ENCODE data around the gene ZBTB16. TPM values are rescaled to one million over a fixed set of nuclear protein-coding genes. Genes with fewer than 3 reads are reported as not detected.

The ZBTB16 gene
- polyA plus RNA-seq, 1 experiment: not detected

DNA sequence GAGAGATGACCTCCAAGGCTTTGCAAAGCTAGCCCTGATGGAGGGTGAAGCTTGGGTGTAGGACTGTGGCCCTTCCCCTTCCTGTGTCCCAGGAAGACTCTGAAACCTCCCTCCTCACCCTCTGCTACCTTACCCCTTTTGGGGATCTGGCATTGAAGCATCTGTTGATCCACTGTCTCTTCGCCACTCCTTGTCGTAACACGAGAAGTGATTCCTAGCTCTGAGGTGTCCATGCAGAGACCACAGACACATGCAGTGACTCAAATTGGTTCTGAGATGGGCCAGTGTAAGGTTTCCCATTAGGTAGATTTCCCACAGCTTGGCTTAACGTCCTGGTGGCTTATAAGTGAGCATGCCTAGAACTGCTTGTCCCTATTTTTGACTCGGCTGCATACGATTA, 101.4 kb downstream of the ZBTB16 start:
- peaks cover 59% of the 10 kb centered on the region for H3K27me3 ChIP-seq (ENCODE audit: control insufficient read depth, insufficient read depth, low read length)
- no peaks in the 10 kb centered on the region for H3K36me3 ChIP-seq (ENCODE audit: control insufficient read depth, insufficient read depth, low read length)
- POLR2A ChIA-PET: no interaction called here
- H3K4me3 ChIP-seq (ENCODE audit: low read depth, low read length): no peak overlapping the region
- DNase-seq (ENCODE audit: low read depth): no peak
- CTCF ChIA-PET: interaction anchor here (1.7 kb wide), 1 partner anchor 14 kb away, joined by 3 read pairs; no protein-coding TSS in a partner anchor
- no peak for TF ChIP-seq CTCF (IDR thresholded peaks at IDR 0.05; ENCODE audit: insufficient read depth, low read depth, low read length)

DNA sequence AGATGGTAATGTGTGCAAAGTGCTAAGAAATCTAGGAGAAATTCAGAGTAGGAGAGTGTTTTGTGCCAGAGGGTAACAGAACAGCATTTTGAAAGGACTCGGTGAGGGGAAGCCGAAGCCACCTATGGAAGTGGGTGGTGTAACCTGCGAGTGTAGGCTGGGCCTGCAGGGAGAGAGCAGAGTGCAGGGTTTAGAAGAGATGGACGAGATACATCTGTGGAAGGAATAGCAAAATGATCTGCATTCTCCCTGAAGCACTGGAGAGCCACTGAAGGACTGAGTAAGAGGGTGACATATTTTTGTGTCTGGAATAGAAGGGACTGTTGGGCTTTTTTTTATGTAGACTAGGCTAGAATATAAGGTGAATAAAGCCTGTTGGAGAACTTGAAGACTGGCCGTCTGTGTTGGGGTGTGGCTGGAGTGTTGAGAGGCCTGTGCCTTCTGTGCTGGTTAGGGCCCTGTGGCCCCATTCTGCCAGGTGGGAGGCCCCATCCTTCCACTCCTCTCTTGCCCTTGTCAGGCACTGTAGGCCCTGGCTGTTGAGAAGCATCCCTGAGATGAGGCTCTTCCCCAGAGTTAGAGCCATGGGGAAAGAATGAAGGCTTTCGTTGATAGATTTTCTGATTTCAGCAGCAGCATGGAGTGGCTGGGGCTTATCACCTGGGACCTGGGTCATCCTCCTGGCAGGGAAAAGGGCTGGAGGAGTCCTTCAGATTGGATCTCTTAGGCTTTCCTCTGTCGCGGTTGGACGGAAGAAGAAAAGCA, 102.2 kb downstream of the ZBTB16 start:
- ChIA-PET POLR2A (no interaction called here), CTCF (interaction anchor here (1.2 kb wide), 2 partner anchors 13 to 35 kb away, joined by 3 to 4 read pairs; no protein-coding TSS in a partner anchor)
- Histone ChIP-seq H3K36me3 (ENCODE audit: control insufficient read depth, insufficient read depth, low read length) (no peaks in the 10 kb centered on the region), H3K27me3 (ENCODE audit: control insufficient read depth, insufficient read depth, low read length) (peaks cover 57% of the 10 kb centered on the region), H3K4me3 (ENCODE audit: low read depth, low read length) (no peak overlapping the region)
- no peak for DNase-seq (ENCODE audit: low read depth)
- TF ChIP-seq CTCF (IDR thresholded peaks at IDR 0.05; ENCODE audit: insufficient read depth, low read depth, low read length): no peak

DNA sequence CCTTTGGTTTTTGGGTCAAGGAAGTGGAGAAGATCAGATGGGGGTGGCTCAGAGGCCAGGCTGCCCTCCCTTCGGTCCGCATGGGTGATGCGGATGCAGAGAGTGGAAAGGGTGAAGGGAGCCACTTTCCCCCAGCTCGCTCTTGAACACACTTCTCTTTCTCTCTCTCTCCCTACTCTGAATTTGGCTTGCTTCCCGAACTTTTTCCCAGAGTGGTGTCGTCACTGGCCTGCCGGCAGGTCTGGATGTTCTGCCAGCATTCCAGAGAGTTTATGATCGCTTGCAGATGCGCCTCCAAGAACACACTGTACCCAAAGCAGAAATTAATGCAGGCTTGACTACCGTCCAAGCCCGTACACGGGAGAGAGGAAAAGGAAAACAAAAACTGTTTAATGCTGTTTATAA, 103.2 kb downstream of the ZBTB16 start:
- ChIA-PET POLR2A (no interaction called here), CTCF (interaction anchor here (0.7 to 1.2 kb wide), 3 partner anchors 14 to 37 kb away, joined by 3 to 4 read pairs (median 4); no protein-coding TSS in a partner anchor)
- Histone ChIP-seq H3K4me3 (ENCODE audit: low read depth, low read length) (no peak overlapping the region), H3K27me3 (ENCODE audit: control insufficient read depth, insufficient read depth, low read length) (peaks cover 50% of the 10 kb centered on the region), H3K36me3 (ENCODE audit: control insufficient read depth, insufficient read depth, low read length) (no peaks in the 10 kb centered on the region)
- TF ChIP-seq CTCF (IDR thresholded peaks at IDR 0.05; ENCODE audit: insufficient read depth, low read depth, low read length): no peak
- DNase-seq (ENCODE audit: low read depth): peak; percentile 92

- H3K27me3 ChIP-seq (ENCODE audit: control insufficient read depth, insufficient read depth, low read length): peaks cover 48% of the 10 kb centered on the region
- DNase-seq (ENCODE audit: low read depth): no peak
- no peak overlapping the region for H3K4me3 ChIP-seq (ENCODE audit: low read depth, low read length)
- H3K36me3 ChIP-seq (ENCODE audit: control insufficient read depth, insufficient read depth, low read length): no peaks in the 10 kb centered on the region
- ChIA-PET CTCF (interaction anchor here (0.7 to 1.2 kb wide), 3 partner anchors 14 to 37 kb away, joined by 3 to 4 read pairs (median 4); no protein-coding TSS in a partner anchor), POLR2A (no interaction called here)
- TF ChIP-seq CTCF (IDR thresholded peaks at IDR 0.05; ENCODE audit: insufficient read depth, low read depth, low read length): no peak
Observed at GRCh38 chr11:114163229-114163631, 103.7 kb downstream of the ZBTB16 start.

DNA sequence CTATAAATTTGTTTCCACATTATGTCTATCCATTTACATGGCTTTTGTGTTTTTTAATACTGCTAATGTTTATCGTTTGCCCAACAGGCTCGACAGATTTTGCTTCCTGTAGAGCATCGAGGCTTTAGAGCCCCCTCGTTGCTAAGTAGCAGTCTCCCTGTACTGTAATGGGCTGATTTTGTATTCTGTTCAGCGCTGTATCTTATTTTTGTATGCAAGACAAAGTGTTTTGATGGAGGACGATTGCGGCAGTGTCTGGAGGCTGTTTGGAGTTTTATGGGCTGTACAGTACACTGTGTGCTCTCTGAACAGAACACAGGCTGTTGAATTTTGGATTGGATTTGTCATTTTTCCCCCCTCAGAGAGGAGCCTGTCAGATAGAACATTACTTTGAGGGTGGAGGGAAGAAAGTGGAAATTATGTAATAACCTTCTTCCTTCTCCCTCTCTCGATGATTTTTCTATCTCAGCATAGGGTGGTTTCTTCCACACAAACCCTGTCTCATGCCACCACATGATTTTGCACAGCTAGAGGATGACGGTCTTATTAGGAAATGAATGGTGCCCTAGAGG, 104.4 kb downstream of the ZBTB16 start:
- no peak for DNase-seq (ENCODE audit: low read depth)
- no peak for TF ChIP-seq CTCF (IDR thresholded peaks at IDR 0.05; ENCODE audit: insufficient read depth, low read depth, low read length)

More for the DNA sequence above, 104.4 kb downstream of the ZBTB16 start:
- Histone ChIP-seq H3K36me3 (ENCODE audit: control insufficient read depth, insufficient read depth, low read length) (no peaks in the 10 kb centered on the region), H3K27me3 (ENCODE audit: control insufficient read depth, insufficient read depth, low read length) (peaks cover 50% of the 10 kb centered on the region), H3K4me3 (ENCODE audit: low read depth, low read length) (no peak overlapping the region)
- POLR2A ChIA-PET: no interaction called here
- CTCF ChIA-PET: no interaction called here
